Retina (tissue), 1 donor: ENCODE measurements around the gene SCUBE2.

ENCODE experiments used
- DNase-seq: peaks from one replicate; pipeline ENCODE4 v3.0.0-alpha.2; 2016

Gene SCUBE2

GRCh38 chr11:9091044-9091922 lies at the start of gene SCUBE2:
TSS of gene SCUBE2 (minus strand) at chr11:9091599. CDS start at chr11:9091528, 71 bp downstream.
- no peak for DNase-seq

DNA sequence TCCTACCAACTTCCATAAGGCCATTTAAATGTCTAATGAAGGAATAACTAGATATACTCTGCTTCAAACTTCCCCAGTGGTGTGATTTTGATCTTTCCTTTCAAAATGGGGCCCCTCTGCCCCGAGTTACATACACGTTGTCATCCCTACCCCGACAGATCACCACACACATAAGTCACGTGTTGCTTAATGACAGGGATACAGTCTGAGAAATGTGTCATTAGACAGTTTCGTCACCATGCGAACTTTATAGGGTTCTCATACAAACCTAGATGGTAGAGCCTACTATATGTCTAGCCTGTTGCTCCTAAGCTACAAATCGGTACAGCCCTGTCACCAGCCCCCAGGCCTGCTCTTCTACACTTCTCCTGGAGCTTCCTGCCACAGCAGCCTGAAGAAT lies 49.8 kb upstream of the SCUBE2 start:
- no peak for DNase-seq

- DNase-seq, result no peak
These were observed 48.4 kb upstream of the SCUBE2 start for GRCh38 chr11:9139628-9140357.

GRCh38 chr11:9138612-9139579 lies 47.5 kb upstream of the SCUBE2 start:
- no peak for DNase-seq

- DNase-seq, result no peak
These were observed 46.7 kb upstream of the SCUBE2 start for GRCh38 chr11:9138133-9138453.

DNA sequence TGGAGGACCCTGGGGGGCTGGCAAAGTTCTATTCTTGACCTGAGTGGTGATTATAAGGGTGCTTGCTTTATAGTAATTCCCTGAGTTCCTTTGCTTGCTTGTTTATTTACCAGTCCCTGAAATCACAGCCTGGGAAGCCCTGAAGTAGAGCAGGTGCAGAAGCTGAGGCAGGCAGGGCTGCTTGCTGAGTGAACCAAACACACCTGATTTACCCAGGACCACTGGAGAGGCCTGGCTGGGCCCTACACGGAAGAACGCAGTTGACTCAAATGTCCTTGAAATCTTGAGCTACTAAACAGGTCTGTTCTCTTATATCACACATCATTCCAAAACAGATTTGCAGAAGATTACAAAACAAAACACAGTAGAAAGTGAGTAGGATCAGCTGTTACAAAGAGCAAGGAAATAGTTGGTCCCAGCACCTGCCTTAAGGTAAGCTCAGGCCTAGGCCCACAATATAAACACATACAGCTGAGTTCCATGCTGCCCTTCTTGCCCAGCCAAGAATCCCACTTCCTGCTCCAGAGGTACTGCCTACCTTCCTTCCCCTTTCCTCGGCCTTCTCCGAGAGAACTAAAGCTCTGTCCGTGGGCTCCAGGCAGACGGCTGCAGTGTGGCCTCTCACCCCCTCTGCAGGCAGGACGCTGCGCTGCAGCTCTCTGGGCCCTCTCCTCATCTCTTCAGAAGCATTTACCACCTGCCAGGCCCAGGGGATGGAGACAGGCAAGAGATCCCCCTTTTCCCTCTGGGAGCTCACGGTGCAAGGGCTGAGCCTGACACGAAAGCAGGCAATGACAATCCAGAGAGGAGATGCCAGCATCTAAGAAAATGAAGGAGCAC lies 46.1 kb upstream of the SCUBE2 start:
- DNase-seq, result peak; percentile 90

DNA sequence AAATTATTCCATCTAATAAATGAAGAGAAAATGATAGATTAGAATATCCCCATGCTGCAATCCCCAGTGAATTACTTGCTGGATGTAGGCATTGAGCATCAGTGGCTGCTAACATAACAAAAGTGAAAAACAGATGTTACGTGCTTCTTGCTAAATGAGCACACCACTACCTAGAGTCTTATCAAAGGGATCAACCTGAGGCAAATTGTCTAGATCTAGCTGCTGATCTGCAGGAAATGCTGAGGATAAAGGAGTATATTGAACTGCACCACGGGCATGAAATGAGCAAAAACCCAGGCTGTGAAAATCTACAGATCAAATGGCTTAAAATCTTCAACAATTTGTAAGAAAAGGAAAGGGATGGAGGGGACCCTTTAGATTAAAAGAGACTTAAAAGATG lies 45.3 kb upstream of the SCUBE2 start:
- DNase-seq, result no peak

DNA sequence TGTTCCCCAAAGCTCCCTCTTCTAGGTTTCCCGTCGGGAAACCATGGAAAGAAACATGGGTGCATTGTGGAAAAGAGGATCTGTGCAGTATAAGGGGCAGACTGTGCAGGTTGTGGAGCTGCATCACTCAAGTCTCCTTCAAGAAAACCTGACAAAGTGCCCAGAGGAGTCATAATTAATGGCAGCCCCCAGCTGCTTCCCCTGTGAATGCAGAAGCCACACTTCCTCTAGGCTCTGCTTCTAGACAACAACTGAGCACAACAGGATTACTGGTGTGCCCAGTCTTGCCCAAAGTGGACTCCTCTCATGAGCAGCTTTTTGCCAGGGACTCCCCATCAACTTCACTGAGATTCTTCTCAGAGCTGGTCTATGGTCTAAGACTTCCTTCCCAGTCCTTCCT lies 42.6 kb upstream of the SCUBE2 start:
- DNase-seq, result no peak

- no peak for DNase-seq
These were observed 40.9 kb upstream of the SCUBE2 start for GRCh38 chr11:9132203-9132878.

DNA sequence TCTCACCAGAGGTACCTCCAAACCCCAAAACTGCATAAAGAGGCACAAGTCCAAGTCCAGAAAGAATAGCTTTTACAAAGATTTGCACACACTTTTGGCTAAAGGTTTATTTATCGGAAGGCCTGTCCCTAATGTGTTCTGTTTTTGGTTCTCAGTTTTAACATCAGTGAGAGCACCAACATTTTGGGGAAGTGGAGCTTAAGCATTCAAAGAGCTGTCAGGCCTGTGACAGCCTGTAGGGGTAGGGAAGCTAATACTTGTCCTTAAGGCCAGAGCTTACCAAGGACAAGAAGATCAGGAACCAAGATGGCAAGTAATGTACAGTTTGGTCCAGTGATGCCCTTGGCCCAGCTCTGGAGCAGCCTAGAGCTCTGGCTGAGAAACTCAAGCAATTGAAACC lies 38.9 kb upstream of the SCUBE2 start:
- no peak for DNase-seq

GRCh38 chr11:9126636-9127035 lies 35.2 kb upstream of the SCUBE2 start:
- DNase-seq, result no peak

- DNase-seq, result no peak
These were observed 33.9 kb upstream of the SCUBE2 start for GRCh38 chr11:9125185-9125886.

- DNase-seq, result no peak
These were observed 32.4 kb upstream of the SCUBE2 start for GRCh38 chr11:9123595-9124304.

GRCh38 chr11:9121469-9121796 lies 30.0 kb upstream of the SCUBE2 start:
- no peak for DNase-seq

DNA sequence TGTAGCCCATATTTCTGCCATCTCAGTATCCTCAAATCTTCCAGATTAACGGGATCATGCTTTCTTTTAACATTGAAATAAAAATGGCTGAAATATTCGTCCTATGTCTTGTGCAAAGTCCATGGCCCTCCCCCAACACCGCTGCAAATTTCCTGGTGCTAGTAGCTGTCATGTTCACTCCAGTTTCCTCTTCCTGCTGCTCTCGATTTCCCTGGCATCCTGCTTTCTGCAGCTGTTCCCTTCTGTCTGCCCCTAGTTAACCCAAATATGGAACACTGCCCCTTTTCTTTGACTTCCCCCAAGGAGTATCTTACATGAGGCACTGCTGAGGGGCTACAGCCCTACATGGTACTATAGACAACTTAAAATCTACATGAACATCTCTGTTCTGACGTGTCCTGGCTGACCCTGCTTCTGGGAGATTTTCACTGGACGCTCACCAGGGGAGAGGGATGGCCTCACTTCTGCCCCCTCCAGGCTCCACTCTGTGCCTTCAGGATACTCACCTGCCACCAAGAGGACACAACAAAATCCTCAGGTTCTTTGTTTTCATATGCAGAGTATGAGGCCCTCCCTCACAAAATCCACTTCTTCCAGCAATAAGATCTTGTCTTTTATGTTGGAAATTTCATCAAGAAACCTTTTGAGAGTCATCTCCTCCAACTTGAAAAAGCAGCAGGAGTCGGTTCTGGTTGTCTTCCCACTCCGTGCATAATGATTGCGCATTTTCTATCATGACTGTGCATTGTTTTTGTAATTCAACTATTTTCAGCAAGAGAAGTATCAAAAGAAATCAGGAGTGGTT lies 29.5 kb upstream of the SCUBE2 start:
- peak; percentile 23 for DNase-seq

- no peak for DNase-seq
These were observed 26.9 kb upstream of the SCUBE2 start for GRCh38 chr11:9118277-9118676.

DNA sequence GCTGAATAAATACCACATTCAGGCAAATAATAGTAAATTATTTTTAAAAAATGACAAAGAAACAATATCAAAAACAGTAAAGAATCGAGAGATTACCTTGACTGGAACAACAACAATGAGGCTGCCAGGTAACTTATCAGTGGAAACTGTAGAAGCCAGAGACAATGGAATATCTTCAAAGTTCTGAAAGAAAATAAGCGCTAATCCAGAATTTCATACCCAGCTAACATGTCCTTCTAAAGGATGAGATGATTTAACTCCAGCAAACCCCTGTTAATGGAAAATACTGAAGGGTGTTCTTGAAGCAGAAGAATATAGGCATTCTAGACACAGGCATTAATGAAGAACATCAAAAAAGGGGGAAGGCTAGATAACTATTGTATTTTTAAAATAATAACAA lies 20.7 kb upstream of the SCUBE2 start:
- DNase-seq, result no peak

DNA sequence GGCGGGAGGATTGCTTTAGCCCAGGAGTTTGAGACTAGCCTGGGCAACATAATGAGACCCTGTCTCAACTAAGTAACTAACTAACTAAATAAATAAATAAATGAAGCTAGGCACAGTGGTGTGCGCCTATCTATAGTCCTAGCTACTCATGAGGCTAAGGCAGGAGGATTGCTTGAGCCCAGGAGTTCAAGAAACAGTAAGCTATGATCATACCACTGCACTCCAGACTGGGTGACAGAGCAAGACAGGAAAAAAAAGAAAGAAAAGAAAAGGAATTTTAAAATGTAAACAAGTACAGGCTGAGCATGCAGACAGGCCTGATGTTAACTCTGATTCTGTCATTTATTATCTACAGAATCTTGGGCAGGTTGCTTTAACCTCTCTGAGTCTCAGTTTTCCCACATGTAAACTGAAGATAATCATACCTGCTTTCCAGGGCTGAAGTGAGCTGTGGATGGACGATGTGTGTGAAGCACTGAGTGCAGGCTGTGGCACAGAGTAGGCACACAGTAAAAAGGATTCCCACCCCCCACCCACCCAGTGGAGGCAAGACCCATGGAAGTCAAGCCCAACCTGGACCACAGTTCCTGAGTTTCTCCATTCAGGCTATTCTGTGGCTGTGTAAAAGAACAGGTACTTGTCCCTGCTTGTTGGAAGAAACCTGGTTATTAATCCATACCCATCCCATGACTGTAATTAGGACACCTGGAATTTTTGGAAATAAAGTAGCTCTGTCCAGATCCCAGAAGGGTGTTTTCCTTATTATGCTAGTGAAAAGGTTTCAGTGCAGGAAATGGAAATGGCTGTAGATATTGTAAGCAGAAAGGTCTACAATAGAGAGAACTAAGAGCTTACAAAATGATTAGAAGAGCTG lies 18.7 kb upstream of the SCUBE2 start:
- no peak for DNase-seq

DNA sequence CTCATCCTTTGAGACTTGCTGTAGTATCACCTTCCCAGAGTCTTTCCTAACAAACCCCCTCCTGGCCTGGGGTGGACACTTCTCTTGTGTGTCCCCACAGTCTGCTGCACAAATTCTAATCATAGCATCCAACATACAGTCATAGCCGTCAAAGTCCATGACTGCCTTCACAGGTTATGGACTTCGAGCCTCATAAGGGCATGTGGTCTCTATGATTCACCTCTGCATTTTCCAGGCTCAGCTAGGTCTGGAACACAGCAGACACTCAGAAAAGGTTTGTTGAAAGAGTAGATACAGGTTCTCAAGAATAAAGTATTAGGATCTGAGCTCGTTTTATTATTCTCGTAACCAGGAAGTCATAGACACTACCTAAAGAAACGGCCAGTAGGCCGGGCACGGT lies 13.2 kb upstream of the SCUBE2 start:
- DNase-seq, result no peak
